Mesendoderm (in vitro differentiated cells): Measurements from ENCODE around the gene OSBPL6.

ENCODE experiments used
- DNase-seq: peaks from one replicate; pipeline ENCODE4 v3.0.0; 2013
- H2AK5ac ChIP-seq: 2 replicates; pipeline ENCODE4 v1.6.1; 2013; ENCODE audit warnings: low read length, inconsistent platforms
- H2BK120ac ChIP-seq: 2 replicates; pipeline ENCODE4 v1.6.1; 2013; ENCODE audit warnings: low read depth, mild to moderate bottlenecking, low read length, moderate library complexity, mixed read lengths
- H2BK15ac ChIP-seq: replicated peaks from 2 replicates; pipeline ENCODE4 v1.6.1; 2013; ENCODE audit warnings: low read depth, mild to moderate bottlenecking, moderate library complexity
- H2BK5ac ChIP-seq: 2 replicates; pipeline ENCODE4 v1.6.1; 2013; ENCODE audit warnings: low read length, inconsistent platforms
- H3K18ac ChIP-seq: 2 replicates; pipeline ENCODE4 v1.6.1; 2013; ENCODE audit warnings: mild to moderate bottlenecking, low read length, mixed read lengths
- H3K23ac ChIP-seq: one replicate; pipeline ENCODE4 v1.6.1; 2013; ENCODE audit warnings: low read length
- H3K27ac ChIP-seq: 2 replicates; pipeline ENCODE4 v1.5.1; 2013; ENCODE audit warnings: low read depth, mild to moderate bottlenecking, inconsistent platforms, low read length, moderate library complexity
- H3K27me3 ChIP-seq: 2 replicates; pipeline ENCODE4 v1.6.1; 2013; ENCODE audit warnings: low read length, control low read depth, mild to moderate bottlenecking, inconsistent platforms; ENCODE audit not compliant: insufficient read depth, poor library complexity
- H3K36me3 ChIP-seq: 2 replicates; pipeline ENCODE4 v1.6.1; 2013; ENCODE audit warnings: low read length, inconsistent platforms; ENCODE audit not compliant: control insufficient read depth, insufficient read depth
- H3K4ac ChIP-seq: one replicate; pipeline ENCODE4 v1.6.1; 2013; ENCODE audit warnings: low read depth, mild to moderate bottlenecking, low read length, moderate library complexity
- H3K4me1 ChIP-seq: 2 replicates; pipeline ENCODE4 v1.6.1; 2013; ENCODE audit warnings: low read depth, low read length, inconsistent platforms; ENCODE audit not compliant: control insufficient read depth
- H3K4me2 ChIP-seq: 2 replicates; pipeline ENCODE4 v1.6.1; 2013; ENCODE audit warnings: low read length
- H3K4me3 ChIP-seq: 2 replicates; pipeline ENCODE4 v1.5.1; 2013; ENCODE audit warnings: mild to moderate bottlenecking, low read length
- H3K56ac ChIP-seq: one replicate; pipeline ENCODE4 v1.6.1; 2013; ENCODE audit warnings: low read length
- H3K79me1 ChIP-seq: 2 replicates; pipeline ENCODE4 v1.6.1; 2013; ENCODE audit warnings: low read length, inconsistent platforms
- H3K79me2 ChIP-seq: 2 replicates; pipeline ENCODE4 v1.6.1; 2013; ENCODE audit warnings: mild to moderate bottlenecking, low read length; ENCODE audit not compliant: control insufficient read depth, insufficient read depth
- H3K9ac ChIP-seq: 2 replicates; pipeline ENCODE4 v1.6.1; 2013; ENCODE audit warnings: low read length, inconsistent platforms
- H4K5ac ChIP-seq: one replicate; pipeline ENCODE4 v1.6.1; 2013; ENCODE audit warnings: low read length
- H4K8ac ChIP-seq: one replicate; pipeline ENCODE4 v1.6.1; 2013; ENCODE audit warnings: low read depth, mild to moderate bottlenecking, control low read depth, low read length, moderate library complexity
- WGBS: extraction: QIAGEN DNeasy Blood & Tissue Kit; methylation state at CpG from one replicate; pipeline ENCODE4 v1.1.7; 2013; ENCODE audit warnings: low lambda C conversion rate, missing lambda C conversion rate; ENCODE audit not compliant: insufficient coverage; ENCODE audit errors: extremely low coverage; 5-methylcytosine and 5-hydroxymethylcytosine counted together

Gene OSBPL6

DNA sequence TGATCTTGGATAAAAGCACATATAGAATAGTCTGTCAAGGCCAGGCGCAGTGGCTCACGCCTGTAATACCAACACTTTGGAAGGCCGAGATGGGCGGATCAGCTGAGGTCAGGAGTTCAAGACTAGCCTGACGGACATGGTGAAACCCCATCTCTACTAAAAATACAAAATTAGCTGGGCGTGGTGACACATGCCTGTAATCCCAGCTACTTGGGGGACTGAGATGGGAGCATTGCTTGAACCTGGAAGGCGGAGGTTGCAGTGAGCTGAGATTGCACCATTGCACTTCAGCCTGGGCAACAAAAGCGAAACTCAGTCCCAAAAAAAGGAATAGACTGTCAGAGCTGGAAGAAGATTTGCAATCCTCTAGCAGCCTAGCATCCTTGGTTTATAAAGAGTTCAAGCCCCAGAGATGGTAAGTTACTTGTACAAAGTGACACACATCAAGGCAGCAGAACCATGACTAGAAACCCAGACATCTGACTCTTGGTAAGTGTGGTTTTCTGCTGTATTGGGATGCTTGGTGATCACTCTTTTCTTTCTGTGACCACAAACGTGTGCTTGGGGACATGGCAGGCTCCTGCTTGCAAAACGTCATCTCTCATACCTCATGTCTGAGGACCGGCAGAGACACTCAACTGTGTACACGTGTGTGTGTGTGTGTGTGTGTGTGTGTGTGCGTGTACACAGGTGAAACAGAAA, 69.0 kb downstream of the OSBPL6 start:
- Histone ChIP-seq H3K4me3 (no peak overlapping the region), H3K18ac (no peak overlapping the region), H3K36me3 (no peaks in the 10 kb centered on the region), H2AK5ac (no peak overlapping the region), H3K4ac (no peak overlapping the region), H3K4me2 (no peak overlapping the region), H3K27ac (no peak overlapping the region), H3K79me2 (no peaks in the 10 kb centered on the region), H3K23ac (no peak overlapping the region), H2BK5ac (no peak overlapping the region), H2BK15ac (no peak overlapping the region), H3K27me3 (no peaks in the 10 kb centered on the region), H3K9ac (no peak overlapping the region), H4K5ac (no peak overlapping the region), H3K79me1 (no peaks in the 10 kb centered on the region), H3K56ac (no peak overlapping the region), H3K4me1 (no peaks in the 10 kb centered on the region), H2BK120ac (no peak overlapping the region), H4K8ac (no peak overlapping the region)
- DNase-seq, result no peak
- WGBS, result no CpG with 5 or more reads among the region's 13 CpGs

DNA sequence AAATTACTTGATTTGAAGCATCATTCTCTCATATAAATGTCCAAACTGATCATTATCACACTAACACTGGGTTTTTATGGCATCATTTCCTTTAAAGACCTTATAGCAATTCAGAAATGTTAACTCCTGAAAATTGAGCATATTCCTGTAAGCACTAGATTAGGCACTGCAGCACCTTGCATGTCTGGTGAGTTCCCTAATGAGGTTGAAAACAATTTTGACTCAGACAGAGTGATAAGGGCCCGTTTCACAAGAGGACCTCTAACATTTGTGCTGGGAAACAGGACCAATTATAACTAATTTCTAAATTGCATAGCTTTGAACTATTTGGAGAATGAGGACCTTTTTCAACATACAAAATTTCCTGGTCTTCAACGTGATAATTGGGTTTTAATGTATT, 69.9 kb downstream of the OSBPL6 start:
- Histone ChIP-seq H2AK5ac (no peak overlapping the region), H3K18ac (no peak overlapping the region), H2BK5ac (no peak overlapping the region), H2BK120ac (no peak overlapping the region), H3K4me3 (no peak overlapping the region), H2BK15ac (no peak overlapping the region), H3K27me3 (no peaks in the 10 kb centered on the region), H3K27ac (no peak overlapping the region), H3K79me1 (no peaks in the 10 kb centered on the region), H3K4me1 (no peaks in the 10 kb centered on the region), H3K56ac (no peak overlapping the region), H3K79me2 (no peaks in the 10 kb centered on the region), H3K4me2 (no peak overlapping the region), H3K23ac (no peak overlapping the region), H4K5ac (no peak overlapping the region), H3K9ac (no peak overlapping the region), H3K4ac (no peak overlapping the region), H3K36me3 (no peaks in the 10 kb centered on the region), H4K8ac (no peak overlapping the region)
- no peak for DNase-seq
- WGBS, result no CpG with 5 or more reads among the region's 2 CpGs

DNA sequence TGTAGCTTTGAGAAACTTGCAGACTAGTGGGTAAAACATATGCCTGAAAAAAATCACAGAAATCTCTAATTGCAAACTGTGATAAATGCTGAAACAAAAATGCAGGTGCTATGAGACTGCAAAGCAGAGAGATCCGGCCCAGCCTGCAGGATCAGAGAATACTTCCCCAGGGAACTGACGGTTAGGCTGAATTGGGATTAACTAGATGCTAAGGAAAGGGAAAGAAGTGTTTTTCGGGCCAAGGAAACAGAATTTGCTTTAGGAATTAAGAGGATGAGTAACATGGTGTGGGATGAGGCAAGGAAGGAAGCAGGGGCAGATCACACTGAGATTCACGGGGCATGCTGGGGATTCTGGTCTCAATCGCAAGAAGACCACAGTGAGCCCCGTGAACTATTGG, 71.5 kb downstream of the OSBPL6 start:
- Histone ChIP-seq H3K9ac (no peak overlapping the region), H3K4me1 (no peaks in the 10 kb centered on the region), H3K79me2 (no peaks in the 10 kb centered on the region), H3K4ac (no peak overlapping the region), H3K23ac (no peak overlapping the region), H3K18ac (no peak overlapping the region), H4K8ac (no peak overlapping the region), H3K36me3 (no peaks in the 10 kb centered on the region), H2BK120ac (no peak overlapping the region), H2BK15ac (no peak overlapping the region), H3K4me3 (no peak overlapping the region), H2AK5ac (no peak overlapping the region), H4K5ac (no peak overlapping the region), H3K56ac (no peak overlapping the region), H3K79me1 (no peaks in the 10 kb centered on the region), H3K27ac (no peak overlapping the region), H3K4me2 (no peak overlapping the region), H3K27me3 (no peaks in the 10 kb centered on the region), H2BK5ac (no peak overlapping the region)
- no CpG with 5 or more reads among the region's 6 CpGs for WGBS
- DNase-seq, result no peak

DNA sequence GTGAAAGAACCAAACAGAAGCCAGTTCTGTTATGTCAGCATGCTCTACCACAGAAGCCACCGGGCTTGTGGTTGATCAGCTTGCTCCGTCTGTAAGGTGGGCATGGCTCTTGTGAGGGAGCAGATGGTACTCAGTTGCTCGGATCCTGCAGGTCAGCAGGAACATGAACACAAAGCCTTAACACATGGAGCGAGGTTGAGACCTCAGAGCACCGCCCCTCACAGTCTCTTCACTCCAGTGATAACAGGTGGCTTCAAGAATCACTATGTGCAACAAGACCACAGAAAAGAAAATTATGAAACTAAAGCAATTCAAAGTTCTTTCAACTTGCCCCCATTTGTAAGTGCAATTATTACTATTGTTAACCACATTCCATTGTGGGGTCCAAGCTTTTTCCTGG, 72.1 kb downstream of the OSBPL6 start:
- no peak overlapping the region for H3K4ac ChIP-seq
- H3K27me3 ChIP-seq, result no peaks in the 10 kb centered on the region
- H3K27ac ChIP-seq, result no peak overlapping the region
- H3K23ac ChIP-seq, result no peak overlapping the region
- WGBS, result no CpG with 5 or more reads among the region's 5 CpGs
- DNase-seq, result no peak
- no peak overlapping the region for H3K9ac ChIP-seq
- no peaks in the 10 kb centered on the region for H3K79me1 ChIP-seq
- H4K5ac ChIP-seq, result no peak overlapping the region
- no peak overlapping the region for H3K4me3 ChIP-seq
- H4K8ac ChIP-seq, result no peak overlapping the region
- no peak overlapping the region for H2BK5ac ChIP-seq
- H3K18ac ChIP-seq, result no peak overlapping the region
- H3K4me1 ChIP-seq, result no peaks in the 10 kb centered on the region
- no peaks in the 10 kb centered on the region for H3K36me3 ChIP-seq
- H3K4me2 ChIP-seq, result no peak overlapping the region
- H2BK15ac ChIP-seq, result no peak overlapping the region
- no peak overlapping the region for H2BK120ac ChIP-seq
- H2AK5ac ChIP-seq, result no peak overlapping the region
- no peak overlapping the region for H3K56ac ChIP-seq
- no peaks in the 10 kb centered on the region for H3K79me2 ChIP-seq

DNA sequence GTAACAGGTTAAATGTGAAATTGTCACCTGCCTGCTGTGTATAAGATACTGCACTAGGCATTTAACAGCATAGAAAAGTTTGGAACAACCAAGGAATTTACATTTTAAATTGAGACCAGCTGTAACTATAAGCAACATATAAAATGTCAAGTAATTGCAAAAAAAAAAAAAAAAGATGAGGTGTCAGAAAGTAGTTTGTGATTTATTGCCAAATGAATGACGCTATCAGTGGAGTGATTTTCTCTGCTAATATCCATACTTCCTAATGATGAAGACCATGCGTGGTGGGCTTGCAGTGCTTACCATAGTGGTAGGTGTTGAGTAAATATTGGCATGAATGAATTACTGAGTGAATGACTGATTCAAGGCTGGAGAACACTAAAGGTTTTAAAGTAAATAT, 73.3 kb downstream of the OSBPL6 start:
- Histone ChIP-seq H3K56ac (no peak overlapping the region), H3K36me3 (no peaks in the 10 kb centered on the region), H2BK120ac (no peak overlapping the region), H3K27me3 (no peaks in the 10 kb centered on the region), H3K79me1 (no peaks in the 10 kb centered on the region), H3K9ac (no peak overlapping the region), H4K8ac (no peak overlapping the region), H3K18ac (no peak overlapping the region), H2BK15ac (no peak overlapping the region), H3K79me2 (no peaks in the 10 kb centered on the region), H3K4me2 (no peak overlapping the region), H3K23ac (no peak overlapping the region), H3K4me3 (no peak overlapping the region), H4K5ac (no peak overlapping the region), H3K4ac (no peak overlapping the region), H2AK5ac (no peak overlapping the region), H2BK5ac (no peak overlapping the region), H3K4me1 (no peaks in the 10 kb centered on the region), H3K27ac (no peak overlapping the region)
- DNase-seq, result no peak
- no CpG with 5 or more reads among the region's 2 CpGs for WGBS

DNA sequence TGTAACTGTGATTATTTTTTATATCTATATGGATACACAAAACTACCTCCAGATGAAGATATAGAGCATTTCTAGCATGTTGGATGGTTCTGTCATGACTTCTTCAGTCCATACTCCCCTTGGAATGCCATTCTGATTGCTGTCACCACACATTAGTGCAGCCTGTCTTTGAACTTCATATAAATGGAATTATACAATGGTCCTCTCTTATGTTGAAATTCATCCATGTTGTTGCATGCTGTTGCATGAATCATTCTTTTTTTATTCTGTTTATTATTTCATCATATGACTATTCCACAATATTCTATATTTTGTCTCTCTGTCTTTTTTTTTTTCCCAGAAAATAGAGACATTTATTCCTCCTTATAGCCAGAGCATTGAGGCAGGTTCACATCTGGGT, 74.1 kb downstream of the OSBPL6 start:
- Histone ChIP-seq H3K27ac (no peak overlapping the region), H3K27me3 (no peaks in the 10 kb centered on the region), H2BK5ac (no peak overlapping the region), H4K8ac (no peak overlapping the region), H3K4me2 (no peak overlapping the region), H4K5ac (no peak overlapping the region), H3K18ac (no peak overlapping the region), H2AK5ac (no peak overlapping the region), H2BK15ac (no peak overlapping the region), H2BK120ac (no peak overlapping the region), H3K4me1 (no peaks in the 10 kb centered on the region), H3K4ac (no peak overlapping the region), H3K56ac (no peak overlapping the region), H3K79me2 (no peaks in the 10 kb centered on the region), H3K9ac (no peak overlapping the region), H3K79me1 (no peaks in the 10 kb centered on the region), H3K23ac (no peak overlapping the region), H3K4me3 (no peak overlapping the region), H3K36me3 (no peaks in the 10 kb centered on the region)
- DNase-seq, result no peak
